ENCODE measurements around the gene TMC7. TPM values are rescaled to one million over a fixed set of nuclear protein-coding genes. Genes with fewer than 3 reads are reported as not detected.

TMC7 gene
- total RNA-seq, 1 donor from 2014 or later: 1.6 TPM

DNA sequence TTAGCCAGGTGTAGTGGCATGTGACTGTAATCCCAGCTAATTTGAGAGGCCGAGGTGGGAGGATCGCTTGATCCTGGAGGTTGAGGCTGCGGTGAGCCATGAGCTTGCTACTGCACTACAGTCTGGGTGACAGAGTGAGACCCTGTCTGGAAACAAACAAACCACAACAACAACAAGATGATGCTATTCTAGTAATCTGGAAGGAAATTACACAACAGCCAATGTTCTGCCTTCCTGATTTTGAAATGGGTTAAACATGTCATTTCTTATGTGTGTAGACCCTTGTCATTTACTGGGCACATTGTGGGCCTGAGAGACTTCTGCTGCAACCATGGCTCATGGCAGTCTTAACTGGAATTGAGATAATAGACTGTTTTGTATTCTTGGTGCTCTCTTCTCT, 89.6 kb downstream of the TMC7 start:
- Mint-ChIP-seq H3K27me3 (ENCODE audit: low read depth) (no peaks in the 10 kb centered on the region), H3K4me1 (peaks cover 12% of the 10 kb centered on the region), H3K36me3 (peaks cover 25% of the 10 kb centered on the region), H3K9me3 (no peaks in the 10 kb centered on the region), H3K4me3 (no peak overlapping the region), H3K27ac (no peak overlapping the region)
- no peak for DNase-seq (ENCODE audit: low spot score in 2 of 2, unreplicated experiment in 2 of 2)
- TF ChIP-seq, protein P1, sequence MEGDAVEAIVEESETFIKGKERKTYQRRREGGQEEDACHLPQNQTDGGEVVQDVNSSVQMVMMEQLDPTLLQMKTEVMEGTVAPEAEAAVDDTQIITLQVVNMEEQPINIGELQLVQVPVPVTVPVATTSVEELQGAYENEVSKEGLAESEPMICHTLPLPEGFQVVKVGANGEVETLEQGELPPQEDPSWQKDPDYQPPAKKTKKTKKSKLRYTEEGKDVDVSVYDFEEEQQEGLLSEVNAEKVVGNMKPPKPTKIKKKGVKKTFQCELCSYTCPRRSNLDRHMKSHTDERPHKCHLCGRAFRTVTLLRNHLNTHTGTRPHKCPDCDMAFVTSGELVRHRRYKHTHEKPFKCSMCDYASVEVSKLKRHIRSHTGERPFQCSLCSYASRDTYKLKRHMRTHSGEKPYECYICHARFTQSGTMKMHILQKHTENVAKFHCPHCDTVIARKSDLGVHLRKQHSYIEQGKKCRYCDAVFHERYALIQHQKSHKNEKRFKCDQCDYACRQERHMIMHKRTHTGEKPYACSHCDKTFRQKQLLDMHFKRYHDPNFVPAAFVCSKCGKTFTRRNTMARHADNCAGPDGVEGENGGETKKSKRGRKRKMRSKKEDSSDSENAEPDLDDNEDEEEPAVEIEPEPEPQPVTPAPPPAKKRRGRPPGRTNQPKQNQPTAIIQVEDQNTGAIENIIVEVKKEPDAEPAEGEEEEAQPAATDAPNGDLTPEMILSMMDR (IDR thresholded peaks at IDR 0.05; ENCODE audit: unreplicated experiment): no peak

DNA sequence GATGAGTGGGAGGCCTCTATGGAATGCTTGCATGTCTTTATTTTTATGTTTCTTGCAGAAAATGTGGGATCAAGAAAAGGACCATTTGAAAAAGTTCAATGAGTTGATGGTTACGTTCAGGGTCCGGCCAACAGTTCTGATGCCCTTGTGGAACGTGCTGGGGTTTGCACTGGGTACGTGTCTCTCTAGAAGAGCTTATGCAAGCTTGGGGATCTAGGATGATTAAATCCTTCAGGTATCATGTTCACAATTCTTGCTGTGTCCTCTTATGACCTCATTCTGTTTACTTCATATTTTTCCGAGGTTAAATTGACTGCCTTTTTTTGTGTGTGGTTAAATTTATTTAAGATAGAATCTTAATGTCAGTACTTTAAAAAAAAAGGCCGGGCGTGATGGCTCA, 90.1 kb downstream of the TMC7 start:
- H3K36me3 Mint-ChIP-seq: peaks cover 29% of the 10 kb centered on the region
- no peak overlapping the region for H3K4me3 Mint-ChIP-seq
- H3K27me3 Mint-ChIP-seq (ENCODE audit: low read depth): no peaks in the 10 kb centered on the region
- H3K9me3 Mint-ChIP-seq: no peaks in the 10 kb centered on the region
- no peak overlapping the region for H3K27ac Mint-ChIP-seq
- no peak for DNase-seq (ENCODE audit: low spot score in 2 of 2, unreplicated experiment in 2 of 2)
- H3K4me1 Mint-ChIP-seq: peaks cover 7% of the 10 kb centered on the region
- TF ChIP-seq, protein P1 (IDR thresholded peaks at IDR 0.05; ENCODE audit: unreplicated experiment): no peak

DNA sequence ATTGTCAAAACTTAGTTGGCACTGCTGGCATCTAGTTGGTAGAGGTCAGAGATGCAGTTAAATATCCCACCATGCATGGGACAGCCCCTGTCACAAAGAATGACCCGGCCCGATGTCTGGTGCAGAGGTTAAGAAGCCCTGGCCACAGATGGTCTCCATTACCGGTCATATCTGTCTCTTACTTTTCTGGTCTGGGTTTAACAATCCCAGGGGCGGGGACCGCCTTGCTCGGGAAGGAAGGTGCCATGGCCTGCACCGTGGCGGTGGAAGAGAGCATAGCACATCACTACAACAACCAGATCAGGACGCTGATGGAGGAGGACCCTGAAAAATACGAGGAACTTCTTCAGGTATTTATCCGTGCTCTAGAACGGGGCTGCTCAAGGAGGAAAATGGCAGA, 91.8 kb downstream of the TMC7 start:
- Mint-ChIP-seq H3K9me3 (peaks cover 4% of the 10 kb centered on the region), H3K36me3 (peaks cover 40% of the 10 kb centered on the region), H3K4me3 (no peak overlapping the region), H3K27me3 (ENCODE audit: low read depth) (no peaks in the 10 kb centered on the region), H3K27ac (no peak overlapping the region), H3K4me1 (no peaks in the 10 kb centered on the region)
- TF ChIP-seq, protein P1 (IDR thresholded peaks at IDR 0.05; ENCODE audit: unreplicated experiment): no peak
- no peak for DNase-seq (ENCODE audit: low spot score in 2 of 2, unreplicated experiment in 2 of 2)

DNA sequence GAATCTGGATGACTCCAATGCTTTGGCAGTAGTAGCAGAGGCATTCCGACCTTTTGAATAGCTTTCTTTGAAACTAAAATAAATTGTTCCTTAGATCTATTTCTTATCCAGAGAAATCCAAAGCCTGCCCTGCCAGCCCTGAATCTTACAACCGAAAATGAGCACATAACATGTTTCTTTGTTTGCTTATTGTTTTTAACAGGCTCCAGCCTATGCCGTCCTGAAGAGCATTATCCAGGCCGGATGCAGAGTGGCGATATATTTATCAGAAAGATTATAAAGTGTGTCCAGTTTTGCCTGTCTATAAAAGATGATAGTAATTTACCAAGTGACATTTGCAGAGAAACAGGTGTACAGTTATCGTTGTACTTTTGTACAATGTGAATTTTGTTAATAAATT, 94.1 kb downstream of the TMC7 start:
- Mint-ChIP-seq H3K36me3 (peaks cover 55% of the 10 kb centered on the region), H3K4me3 (no peak overlapping the region), H3K27ac (no peak overlapping the region), H3K9me3 (peaks cover 11% of the 10 kb centered on the region), H3K4me1 (no peaks in the 10 kb centered on the region), H3K27me3 (ENCODE audit: low read depth) (no peaks in the 10 kb centered on the region)
- TF ChIP-seq, protein P1 (IDR thresholded peaks at IDR 0.05; ENCODE audit: unreplicated experiment): no peak
- no peak for DNase-seq (ENCODE audit: low spot score in 2 of 2, unreplicated experiment in 2 of 2)

DNA sequence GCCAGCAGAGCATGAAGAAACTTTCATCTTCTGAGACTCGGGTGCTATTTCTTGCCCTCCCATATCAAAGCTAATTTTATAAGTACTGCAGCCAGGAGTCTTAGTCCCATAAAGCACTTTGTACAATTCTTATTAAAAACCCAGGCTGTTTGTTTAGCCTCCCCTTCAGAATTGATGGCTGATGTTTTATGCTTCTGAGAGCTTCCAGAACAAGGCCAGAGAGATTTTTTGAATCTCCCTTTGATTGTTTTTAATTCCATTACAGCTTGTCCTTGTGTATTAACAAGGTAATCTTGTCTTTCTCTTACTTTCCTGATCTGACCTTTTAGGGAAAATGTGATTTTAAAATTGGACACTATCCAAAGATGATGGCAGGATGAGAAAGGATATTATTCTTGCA, 99.9 kb downstream of the TMC7 start:
- H3K27ac Mint-ChIP-seq: peak overlapping the region; percentile 73
- H3K9me3 Mint-ChIP-seq: peaks cover 11% of the 10 kb centered on the region
- H3K27me3 Mint-ChIP-seq (ENCODE audit: low read depth): peaks cover 3% of the 10 kb centered on the region

More for the DNA sequence above, 99.9 kb downstream of the TMC7 start:
- Mint-ChIP-seq H3K36me3 (peaks cover 31% of the 10 kb centered on the region), H3K4me1 (peaks cover 15% of the 10 kb centered on the region), H3K4me3 (no peak overlapping the region)
- no peak for DNase-seq (ENCODE audit: low spot score in 2 of 2, unreplicated experiment in 2 of 2)
- TF ChIP-seq, protein P1 (IDR thresholded peaks at IDR 0.05; ENCODE audit: unreplicated experiment): no peak
